ENCODE data around the gene AGBL1. TPM values are rescaled to one million over a fixed set of nuclear protein-coding genes. Genes with fewer than 3 reads are reported as not detected.

Gene AGBL1
- total RNA-seq, 1 donor from 2014 or later: not detected

- Histone ChIP-seq H3K27ac (ENCODE audit: low read depth, low read length) (no peak overlapping the region), H3K4me3 (ENCODE audit: insufficient read depth, low read depth, low read length) (no peak overlapping the region), H3K36me3 (ENCODE audit: insufficient read depth, low read length) (no peaks in the 10 kb centered on the region), H4K20me1 (ENCODE audit: insufficient read depth, low read length) (no peaks in the 10 kb centered on the region), H3K79me2 (ENCODE audit: insufficient read depth, low read length) (no peaks in the 10 kb centered on the region), H3K4me1 (ENCODE audit: insufficient read depth, low read length) (no peaks in the 10 kb centered on the region), H3K9ac (ENCODE audit: low read length) (no peak overlapping the region), H3K27me3 (ENCODE audit: insufficient read depth, low read length) (no peaks in the 10 kb centered on the region), H3K9me3 (ENCODE audit: insufficient read depth, low read depth, low read length) (no peaks in the 10 kb centered on the region), H3K4me2 (ENCODE audit: low read length) (no peak overlapping the region), H2AFZ (ENCODE audit: low read depth, low read length) (no peak overlapping the region)
- H3K27me3 Mint-ChIP-seq (ENCODE audit: low read depth, unreplicated experiment): peaks cover 5% of the 10 kb centered on the region
- TF ChIP-seq CTCF (IDR thresholded peaks at IDR 0.05; ENCODE audit: insufficient read depth, low read depth, low read length) (no peak), EZH2 (IDR thresholded peaks at IDR 0.05; ENCODE audit: insufficient read depth, low read length) (no peak)
- H3K9me3 Mint-ChIP-seq (ENCODE audit: unreplicated experiment): no peaks in the 10 kb centered on the region
- no peak for FAIRE-seq
- no peaks in the 10 kb centered on the region for H3K4me1 Mint-ChIP-seq (ENCODE audit: low read depth, unreplicated experiment)
- DNase-seq (ENCODE audit: low read depth): no peak
- no peak overlapping the region for H3K4me3 Mint-ChIP-seq (ENCODE audit: unreplicated experiment)
- no peaks in the 10 kb centered on the region for H3K36me3 Mint-ChIP-seq (ENCODE audit: low read depth, unreplicated experiment)
- H3K27ac Mint-ChIP-seq (ENCODE audit: unreplicated experiment): no peak overlapping the region
These were observed 584.9 kb downstream of the AGBL1 start for GRCh38 chr15:86664581-86664980.

- Histone ChIP-seq H3K27ac (ENCODE audit: low read depth, low read length) (no peak overlapping the region), H3K9me3 (ENCODE audit: insufficient read depth, low read depth, low read length) (no peaks in the 10 kb centered on the region), H3K4me1 (ENCODE audit: insufficient read depth, low read length) (no peaks in the 10 kb centered on the region), H3K9ac (ENCODE audit: low read length) (no peak overlapping the region), H4K20me1 (ENCODE audit: insufficient read depth, low read length) (no peaks in the 10 kb centered on the region), H3K79me2 (ENCODE audit: insufficient read depth, low read length) (no peaks in the 10 kb centered on the region), H3K4me3 (ENCODE audit: insufficient read depth, low read depth, low read length) (no peak overlapping the region), H3K36me3 (ENCODE audit: insufficient read depth, low read length) (no peaks in the 10 kb centered on the region), H3K4me2 (ENCODE audit: low read length) (no peak overlapping the region), H3K27me3 (ENCODE audit: insufficient read depth, low read length) (no peaks in the 10 kb centered on the region), H2AFZ (ENCODE audit: low read depth, low read length) (no peak overlapping the region)
- FAIRE-seq (no peak), DNase-seq (ENCODE audit: low read depth) (no peak)
- TF ChIP-seq CTCF (IDR thresholded peaks at IDR 0.05; ENCODE audit: insufficient read depth, low read depth, low read length): no peak
- TF ChIP-seq EZH2 (IDR thresholded peaks at IDR 0.05; ENCODE audit: insufficient read depth, low read length): no peak
- Mint-ChIP-seq H3K27me3 (ENCODE audit: low read depth, unreplicated experiment) (peaks cover 3% of the 10 kb centered on the region), H3K4me1 (ENCODE audit: low read depth, unreplicated experiment) (no peaks in the 10 kb centered on the region), H3K36me3 (ENCODE audit: low read depth, unreplicated experiment) (no peaks in the 10 kb centered on the region), H3K4me3 (ENCODE audit: unreplicated experiment) (no peak overlapping the region), H3K9me3 (ENCODE audit: unreplicated experiment) (no peaks in the 10 kb centered on the region), H3K27ac (ENCODE audit: unreplicated experiment) (no peak overlapping the region)
These were observed 596.3 kb downstream of the AGBL1 start for GRCh38 chr15:86676002-86676401.

GRCh38 chr15:86677278-86677677, 597.6 kb downstream of the AGBL1 start:
- no peak overlapping the region for H3K27ac ChIP-seq (ENCODE audit: low read depth, low read length)
- Mint-ChIP-seq H3K4me3 (ENCODE audit: unreplicated experiment) (no peak overlapping the region), H3K9me3 (ENCODE audit: unreplicated experiment) (no peaks in the 10 kb centered on the region), H3K4me1 (ENCODE audit: low read depth, unreplicated experiment) (no peaks in the 10 kb centered on the region), H3K36me3 (ENCODE audit: low read depth, unreplicated experiment) (no peaks in the 10 kb centered on the region), H3K27ac (ENCODE audit: unreplicated experiment) (no peak overlapping the region), H3K27me3 (ENCODE audit: low read depth, unreplicated experiment) (peaks cover 5% of the 10 kb centered on the region)
- H3K4me1 ChIP-seq (ENCODE audit: insufficient read depth, low read length): no peaks in the 10 kb centered on the region
- no peak overlapping the region for H3K9ac ChIP-seq (ENCODE audit: low read length)
- no peak overlapping the region for H2AFZ ChIP-seq (ENCODE audit: low read depth, low read length)
- DNase-seq (ENCODE audit: low read depth): no peak
- FAIRE-seq: no peak
- H4K20me1 ChIP-seq (ENCODE audit: insufficient read depth, low read length): no peaks in the 10 kb centered on the region
- H3K36me3 ChIP-seq (ENCODE audit: insufficient read depth, low read length): no peaks in the 10 kb centered on the region
- H3K4me2 ChIP-seq (ENCODE audit: low read length): peak overlapping the region; percentile 50
- H3K4me3 ChIP-seq (ENCODE audit: insufficient read depth, low read depth, low read length): no peak overlapping the region
- no peaks in the 10 kb centered on the region for H3K9me3 ChIP-seq (ENCODE audit: insufficient read depth, low read depth, low read length)
- no peaks in the 10 kb centered on the region for H3K27me3 ChIP-seq (ENCODE audit: insufficient read depth, low read length)
- TF ChIP-seq EZH2 (IDR thresholded peaks at IDR 0.05; ENCODE audit: insufficient read depth, low read length): no peak
- no peak for TF ChIP-seq CTCF (IDR thresholded peaks at IDR 0.05; ENCODE audit: insufficient read depth, low read depth, low read length)
- no peaks in the 10 kb centered on the region for H3K79me2 ChIP-seq (ENCODE audit: insufficient read depth, low read length)
